Right lung (tissue), 5 donors: ENCODE data around the gene GRK5. TPM values are rescaled to one million over a fixed set of nuclear protein-coding genes. Genes with fewer than 3 reads are reported as not detected.

Source experiments
- DNase-seq, 2 donors: peaks; one replicate each; pipeline ENCODE4 v3.0.0-alpha.2; 2013
- polyA plus RNA-seq, 5 donors: library from polyadenylated mRNA; unstranded; fragments of 120-200 nt; gene quantifications; one replicate each; pipeline versions ENCODE4 v1.2.1 to v1.2.3, GENCODE V29; 2013; ENCODE audit warnings: inconsistent platforms in 1 of 5, low replicate concordance in 1 of 5; ENCODE audit not compliant: insufficient read length in 5 of 5, insufficient read depth in 1 of 5

Gene GRK5
- polyA plus RNA-seq, 5 donors: 52.2 to 60.0 (median 53.0) TPM

- no peak for DNase-seq
Observed at GRCh38 chr10:119399466-119399865, 192.1 kb downstream of the GRK5 start.

- no peak for DNase-seq
Observed at GRCh38 chr10:119401671-119402395, 194.5 kb downstream of the GRK5 start.

DNA sequence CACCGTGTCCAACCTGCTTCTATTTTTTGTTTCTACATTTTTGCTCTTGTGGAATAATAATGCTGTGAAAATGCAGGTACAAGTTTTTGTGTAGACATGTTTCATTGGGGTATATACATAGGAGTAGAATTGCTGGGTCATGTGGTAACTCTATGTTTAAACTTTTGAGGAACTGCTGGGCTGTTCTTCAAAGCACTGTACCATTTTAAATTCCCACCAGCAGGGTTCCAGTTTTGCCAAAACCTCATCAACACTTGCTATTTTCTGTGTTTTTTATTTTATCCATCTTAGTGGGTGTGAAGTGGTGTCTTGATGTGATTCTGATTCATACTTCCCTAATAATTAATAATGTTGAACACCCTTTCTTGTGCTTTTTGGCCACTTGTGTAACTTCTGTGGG is 196.6 kb downstream of the GRK5 start:
- no peak for DNase-seq

DNA sequence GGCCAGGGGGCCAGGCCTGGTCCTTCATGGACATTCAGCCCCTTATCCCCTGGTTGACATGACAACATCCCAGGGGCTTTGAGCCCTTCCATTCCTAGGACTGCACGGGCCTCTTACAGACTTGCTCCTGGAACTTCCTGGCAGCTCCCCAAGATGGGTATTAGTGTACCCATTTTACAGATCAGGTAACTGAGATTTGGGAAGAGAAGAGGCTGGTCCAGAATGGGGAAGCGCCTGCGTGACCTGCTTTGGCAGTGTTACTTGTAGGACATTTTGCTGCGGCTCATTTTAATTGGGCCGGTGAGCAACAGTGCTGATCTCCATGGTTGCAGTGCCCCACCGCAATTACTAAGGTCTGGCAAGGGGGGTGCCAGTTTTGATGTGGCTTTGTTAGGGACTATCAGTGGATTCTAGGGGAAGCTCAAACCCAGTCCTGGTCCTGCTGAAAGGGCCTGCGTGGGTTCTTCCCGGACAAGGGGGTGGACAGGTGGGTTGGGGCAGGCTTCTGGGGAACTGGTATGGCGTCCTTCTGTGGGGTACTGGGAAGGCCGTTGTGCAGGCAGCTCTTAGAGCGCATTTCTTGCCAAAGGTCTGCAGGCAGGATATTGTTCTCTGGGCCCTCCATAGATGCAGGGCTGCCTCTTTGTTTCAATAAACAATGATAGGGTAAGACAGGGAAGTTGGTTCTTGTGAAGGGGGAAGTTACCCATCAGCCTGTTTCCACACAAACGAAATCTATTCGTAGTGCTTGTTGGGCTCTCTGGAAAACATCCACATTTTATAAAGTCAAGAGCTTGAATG is 197.5 kb downstream of the GRK5 start:
- DNase-seq: no peak

GRCh38 chr10:119405520-119405807 is 198.1 kb downstream of the GRK5 start:
- no peak for DNase-seq

DNA sequence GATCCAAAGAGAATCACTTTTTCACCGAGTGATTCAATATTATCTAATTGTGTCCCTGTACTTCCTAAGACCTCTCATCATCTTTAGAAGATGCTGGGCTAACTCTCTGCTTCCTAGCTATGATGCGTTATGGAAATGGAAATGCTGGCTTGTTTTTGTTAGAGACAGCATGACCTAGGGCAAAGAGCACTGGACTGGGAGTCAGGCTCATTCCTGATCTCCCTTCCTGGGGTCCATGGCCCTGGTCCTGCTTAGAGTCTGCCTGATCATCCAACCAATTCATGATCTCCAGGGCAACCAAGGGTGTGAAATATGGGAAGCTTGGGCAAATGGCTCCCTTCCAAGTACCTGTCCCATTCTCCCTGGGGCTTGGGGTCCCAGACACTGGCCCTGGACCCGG is 198.8 kb downstream of the GRK5 start:
- DNase-seq: no peak

- DNase-seq: no peak
Observed at GRCh38 chr10:119406601-119407253, 199.4 kb downstream of the GRK5 start.

DNA sequence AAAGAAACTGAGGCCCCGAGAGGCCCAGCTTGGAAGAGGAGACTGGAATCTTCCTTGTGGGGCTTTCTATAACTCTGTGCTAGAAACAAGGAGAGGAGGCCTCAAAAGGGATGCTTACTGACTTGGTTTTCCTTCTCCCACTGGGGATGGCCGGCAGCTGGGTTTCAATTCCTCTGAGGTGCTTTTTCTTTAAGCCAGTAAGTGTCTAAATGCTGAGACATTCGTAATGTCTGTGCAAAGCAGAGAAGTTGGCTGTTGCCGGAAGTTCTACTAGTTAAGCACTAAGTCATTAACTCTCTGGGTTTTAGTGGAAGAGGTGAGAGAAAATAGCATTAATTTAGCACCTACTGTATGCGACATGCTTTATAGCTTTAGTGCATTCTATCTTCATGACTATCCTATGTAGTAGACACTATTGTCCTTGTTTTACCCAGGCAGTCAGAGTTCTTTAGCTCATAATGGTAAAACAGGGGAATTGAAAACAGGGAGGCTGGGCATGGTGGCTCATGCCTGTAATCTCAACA is 199.9 kb downstream of the GRK5 start:
- DNase-seq: no peak

DNA sequence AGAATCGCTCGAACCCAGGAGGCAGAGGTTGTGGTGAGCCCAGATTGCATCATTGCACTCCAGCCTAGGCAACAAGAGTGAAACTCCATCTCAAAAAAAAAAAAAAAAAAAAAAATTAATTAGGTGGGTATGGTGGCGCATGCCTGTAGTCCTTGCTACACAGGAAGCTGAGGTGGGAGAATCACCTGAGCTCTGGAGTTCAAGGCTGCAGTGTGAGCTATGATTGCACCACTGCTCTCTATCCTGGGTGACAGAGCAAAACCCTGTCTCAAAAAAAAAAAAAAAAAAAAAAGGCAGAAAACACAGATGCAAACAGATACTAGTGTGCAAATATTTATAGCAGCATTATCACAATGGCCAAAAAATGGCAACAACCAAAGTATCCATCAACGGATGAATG is 200.7 kb downstream of the GRK5 start:
- DNase-seq: no peak

DNA sequence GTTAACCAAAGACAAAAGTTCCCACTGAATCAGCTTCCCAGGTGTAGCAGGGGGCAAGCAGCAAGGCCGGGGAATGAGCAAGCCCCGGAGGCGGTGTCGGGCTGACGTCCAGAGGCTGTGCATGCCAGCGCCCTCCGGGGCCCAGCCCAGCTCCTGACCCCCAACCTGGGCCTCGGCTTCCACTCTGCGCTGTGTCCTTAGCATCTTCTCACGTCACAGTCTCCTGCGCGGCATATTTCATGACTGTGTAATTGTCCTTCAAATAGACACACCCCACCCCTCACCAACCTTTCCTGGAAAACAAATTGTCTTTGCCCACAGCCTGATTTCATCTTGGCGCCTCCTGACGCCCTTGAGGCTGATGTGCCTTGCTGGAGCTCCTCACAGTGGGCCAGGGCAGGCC is 201.6 kb downstream of the GRK5 start:
- no peak for DNase-seq

DNA sequence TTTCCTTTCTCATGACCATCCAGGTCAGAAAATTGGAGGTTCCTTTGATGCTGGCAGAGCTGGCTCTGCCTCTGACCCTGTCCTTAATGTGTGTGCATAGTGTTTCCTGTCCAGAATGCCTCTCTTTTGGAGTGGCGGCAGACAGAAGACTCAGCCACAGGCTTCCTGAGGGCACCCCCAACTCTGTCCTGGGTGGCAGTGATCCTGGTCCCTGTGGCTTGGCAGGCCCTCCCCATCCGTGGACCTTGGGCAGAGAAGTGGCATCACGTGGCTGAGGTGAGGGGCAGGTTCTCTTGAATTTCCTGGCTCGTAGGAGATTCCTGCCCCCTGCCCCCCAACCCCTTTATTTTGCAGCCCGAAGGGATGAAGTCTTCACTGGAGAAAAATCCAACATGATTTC is 202.0 kb downstream of the GRK5 start:
- DNase-seq: no peak

- DNase-seq: peak; percentile 58 to 61
Observed at GRCh38 chr10:119409906-119410305, 202.5 kb downstream of the GRK5 start.

GRCh38 chr10:119410361-119411116 is 203.2 kb downstream of the GRK5 start:
- DNase-seq: no peak

DNA sequence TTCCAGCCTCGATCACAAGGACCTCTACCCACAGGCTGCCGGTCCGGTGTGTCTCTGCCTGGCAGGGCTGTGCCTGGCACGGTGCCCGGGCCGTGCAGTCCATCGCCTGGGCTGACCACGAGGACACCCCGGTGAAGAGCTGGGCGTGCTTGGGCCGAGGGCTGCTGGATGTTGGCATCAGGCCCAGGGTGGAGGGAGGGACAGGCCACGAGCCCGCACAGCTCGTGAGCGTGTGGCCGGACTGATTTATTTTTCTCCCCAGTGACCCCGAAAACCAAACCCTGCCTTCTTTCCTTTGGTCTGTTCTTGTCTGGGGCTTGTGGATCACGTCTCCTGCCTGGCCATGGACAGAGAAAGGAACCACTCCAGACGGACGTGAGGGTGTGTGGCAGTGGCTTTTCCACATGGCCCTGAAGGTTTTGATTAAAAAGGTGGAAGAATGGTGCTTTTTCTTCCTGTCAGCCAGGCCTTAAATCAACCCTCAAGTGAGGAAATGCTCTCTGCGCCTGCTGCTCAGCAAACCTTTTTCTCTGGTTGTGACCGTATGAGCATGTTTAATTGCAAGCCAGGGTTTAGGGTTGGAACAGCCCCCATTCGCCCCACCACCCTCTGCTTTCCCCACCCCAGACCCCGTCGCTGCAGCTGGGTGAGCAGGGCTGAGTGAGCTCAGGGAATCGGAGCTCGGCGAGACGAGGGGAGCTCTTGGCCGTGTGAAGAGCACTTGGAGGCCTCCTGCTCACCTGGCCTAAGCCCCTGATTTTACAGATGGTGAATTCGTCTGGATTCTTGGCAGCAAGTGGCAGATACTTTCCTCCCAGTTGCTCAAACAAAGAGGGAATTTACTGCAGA is 205.1 kb downstream of the GRK5 start:
- DNase-seq: peak; percentile 63 to 70

DNA sequence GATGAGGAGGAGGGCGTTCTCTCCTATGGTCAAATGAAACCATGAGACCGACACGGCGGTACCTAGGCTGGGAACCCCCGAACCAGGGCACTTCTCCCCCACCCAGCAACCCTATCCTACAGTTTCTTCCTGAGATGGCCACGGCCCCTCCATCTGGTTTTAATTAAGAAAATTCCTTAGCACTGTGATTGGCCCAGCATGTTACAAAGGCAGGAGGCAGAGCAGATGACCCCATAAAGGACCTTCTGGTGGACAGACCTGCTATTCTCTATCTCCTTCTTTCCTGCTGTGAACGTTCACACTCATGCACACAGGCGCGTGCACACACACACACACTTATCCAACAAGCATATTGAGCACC is 205.7 kb downstream of the GRK5 start:
- DNase-seq: no peak

- DNase-seq: no peak
Observed at GRCh38 chr10:119413471-119414080, 206.2 kb downstream of the GRK5 start.

GRCh38 chr10:119414081-119414611 is 206.8 kb downstream of the GRK5 start:
- DNase-seq: peak; percentile 72 to 74

DNA sequence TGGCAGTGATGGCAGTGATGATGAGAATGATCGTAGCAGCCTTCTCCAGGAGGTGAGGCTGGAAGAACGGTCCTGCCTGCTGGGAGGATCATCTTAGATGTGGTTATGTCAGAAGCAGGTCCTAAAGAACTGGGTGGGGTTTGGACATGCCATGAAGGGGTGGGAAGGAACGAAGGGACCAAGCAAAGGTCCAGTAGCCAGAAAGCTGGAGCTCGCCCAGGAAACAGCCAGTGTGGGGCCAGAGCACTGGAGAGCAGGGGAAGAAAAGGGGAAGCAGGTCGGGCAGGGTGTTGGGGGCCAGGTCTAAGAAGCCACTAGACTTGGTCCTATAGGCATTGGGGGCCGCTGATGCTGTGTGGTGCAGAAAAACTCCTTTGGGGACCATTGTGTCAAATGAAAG is 207.8 kb downstream of the GRK5 start:
- no peak for DNase-seq

DNA sequence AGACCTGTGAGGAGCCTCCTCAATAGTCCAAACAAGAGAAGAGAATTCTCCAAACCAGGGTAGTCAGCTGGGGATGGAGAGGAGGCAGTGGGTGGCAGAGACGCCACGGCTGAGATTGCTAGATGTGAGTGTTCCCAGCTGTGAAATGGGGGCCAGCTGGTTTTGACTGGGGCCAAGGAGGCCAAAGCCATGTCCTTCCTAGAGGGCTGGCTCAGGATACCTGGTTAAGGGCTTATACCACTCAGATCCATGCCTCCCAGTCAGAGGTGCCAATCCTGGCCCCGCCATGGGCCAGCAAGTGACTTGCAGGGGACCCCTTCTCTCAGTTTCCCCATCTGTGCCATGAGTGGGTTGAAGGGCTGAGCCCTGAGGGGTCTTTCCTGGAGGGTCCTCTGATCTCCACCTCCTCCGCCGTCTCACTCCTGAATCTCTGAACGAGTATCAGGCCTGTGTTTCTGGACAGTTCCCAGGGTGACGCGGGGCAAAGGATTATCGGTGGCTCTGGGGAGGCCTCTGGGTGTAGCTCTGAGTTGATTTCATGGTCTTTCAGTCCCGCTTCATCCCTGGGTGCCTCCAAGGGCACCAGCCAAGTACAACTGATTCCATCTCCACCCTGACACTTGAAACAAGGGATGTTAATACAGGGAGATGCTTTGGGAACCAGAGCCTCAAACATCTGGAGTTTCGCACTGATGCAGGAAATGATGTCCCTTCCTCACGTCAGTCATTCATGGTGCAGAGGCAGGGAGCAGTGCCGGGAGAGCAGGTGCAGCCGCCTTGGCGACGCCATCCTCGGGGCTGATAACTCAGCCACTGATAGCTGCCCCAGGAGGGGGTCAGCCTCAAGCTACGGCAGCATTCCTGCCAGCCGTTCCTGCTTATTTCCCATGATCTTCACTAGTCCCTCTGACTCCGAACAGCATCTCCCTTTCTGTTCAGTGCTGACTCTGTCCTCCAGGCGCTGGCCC is 208.4 kb downstream of the GRK5 start:
- DNase-seq: no peak
